Spleen (tissue), 11 donors: ENCODE data around the gene ADAM33. TPM values are rescaled to one million over a fixed set of nuclear protein-coding genes. Genes with fewer than 3 reads are reported as not detected.

Experiments used
- DNase-seq: peaks from one replicate; pipeline ENCODE4 v3.0.0-alpha.2; 2020
- H3K27ac ChIP-seq, 8 donors: fragments of 200-600 bp; sonication (generic) in 7 of 8; 1 replicate in 4 of 8; 2 replicates in 4 of 8; pipeline versions ENCODE4 v1.5.0 to v1.8.0; 2016 to 2021; ENCODE audit warnings: inconsistent platforms in 4 of 8, mild to moderate bottlenecking in 4 of 8, moderate library complexity in 1 of 8
- H3K27me3 ChIP-seq, 7 donors: fragments of 200-600 bp; sonication (generic) in 6 of 7; replicated peaks in 1 of 7; 1 replicate in 4 of 7; 2 replicates in 3 of 7; pipeline versions ENCODE4 v1.5.0 to v1.8.0; 2016 to 2021; ENCODE audit warnings: inconsistent platforms in 3 of 7, mild to moderate bottlenecking in 1 of 7
- H3K36me3 ChIP-seq, 6 donors: fragments of 200-600 bp; sonication (generic) in 5 of 6; 1 replicate in 4 of 6; 2 replicates in 2 of 6; pipeline versions ENCODE4 v1.5.0 to v1.8.0; 2016 to 2021; ENCODE audit warnings: inconsistent platforms in 2 of 6
- H3K4me1 ChIP-seq, 6 donors: fragments of 200-600 bp; sonication (generic) in 5 of 6; 1 replicate in 3 of 6; 2 replicates in 3 of 6; pipeline versions ENCODE4 v1.5.0 to v1.8.0; 2016 to 2021; ENCODE audit warnings: inconsistent platforms in 3 of 6
- H3K4me3 ChIP-seq, 8 donors: fragments of 200-600 bp; sonication (generic) in 7 of 8; 1 replicate in 4 of 8; 2 replicates in 4 of 8; pipeline versions ENCODE4 v1.5.0 to v1.8.0; 2016 to 2021; ENCODE audit warnings: inconsistent platforms in 4 of 8, mild to moderate bottlenecking in 4 of 8, moderate library complexity in 2 of 8
- H3K9me3 ChIP-seq, 8 donors: fragments of 200-600 bp; sonication (generic) in 7 of 8; 1 replicate in 4 of 8; 2 replicates in 4 of 8; pipeline versions ENCODE4 v1.5.0 to v1.8.0; 2016 to 2021; ENCODE audit warnings: inconsistent platforms in 4 of 8
- CTCF ChIP-seq, 11 experiments: fragments of 200-600 bp in 7 of 11; fragments of 450-650 bp in 4 of 11; sonication (generic) in 4 of 11; IDR thresholded peaks in 8 of 11; conservative IDR thresholded peaks in 3 of 11; 1 replicate in 7 of 11; 2 replicates in 4 of 11; pipeline versions ENCODE4 v1.4.0 to v1.8.0; 2016 to 2021; ENCODE audit warnings: antibody characterized with exemption in 11 of 11, inconsistent platforms in 4 of 11, mild to moderate bottlenecking in 1 of 11
- POLR2A ChIP-seq, 3 donors: fragments of 450-650 bp; IDR thresholded peaks; one replicate each; pipeline ENCODE4 v1.5.1; 2017; ENCODE audit warnings: antibody characterized with exemption in 3 of 3, mild to moderate bottlenecking in 1 of 3
- POLR2AphosphoS5 ChIP-seq, 3 donors: sonication (generic); formaldehyde crosslinking; IDR thresholded peaks; one replicate each; pipeline ENCODE4 v1.5.1; 2017; ENCODE audit warnings: antibody characterized with exemption in 3 of 3
- WGBS, 5 donors: extraction: QIAGEN DNeasy Blood & Tissue Kit in 3 of 5; methylation state at CpG; one replicate each; pipeline versions ENCODE4 v1.1.5 to v1.1.7; 2013 to 2018; 5-methylcytosine and 5-hydroxymethylcytosine counted together
- intact Hi-C: fragments of 100-400 bp; cut with DNase I; formaldehyde crosslinking; loops from one replicate; pipeline ENCODE4 v1.15.0; 2023; ENCODE audit warnings: low total_unique reads
- polyA plus RNA-seq, 3 donors: library from polyadenylated mRNA; stranded (reverse); fragments of 200-250 nt; gene quantifications; one replicate each; pipeline ENCODE4 v1.2.1, GENCODE V29; 2013
- total RNA-seq, 7 donors: library from RNA; depleted of rRNA in 3 of 7; stranded (reverse); fragments of >200 nt in 3 of 7; fragmentation: NEBNext Ultra II Directional in 4 of 7; extraction: Animal tissue kit (Norgen Biotek cat#: 25700) in 4 of 7; gene quantifications; one replicate each; pipeline versions ENCODE4 v1.1.0 to v1.2.1, GENCODE V29; 2016 to 2021
- donor health status: healthy with polysubstance abuse.
- donor health status: DM: no; HTN: no; CAD: no; lungs with moderate emphysema.
- donor health status: DM: no; HTN: no; CAD: no.
- donor health status: Bipolar disorder and iron deficiency.
- donor health status: healthy.
- donor health status: DM: no; HTN: no; CAD: no.
- donor health status: DM: yes; HTN: yes; CAD: no.

The ADAM33 gene
- total and polyA plus RNA-seq, 10 donors: 4.0 to 31.6 (median 9.3) TPM

GRCh38 chr20:3660262-3661059 is 21.3 kb downstream of the ADAM33 start:
- intact Hi-C loops: no loop called here
- TF ChIP-seq CTCF (IDR thresholded peaks at IDR 0.05 in 8 of 11, conservative IDR thresholded peaks at IDR 0.05 in 3 of 11) (no peak), POLR2A (IDR thresholded peaks at IDR 0.05) (no peak), POLR2AphosphoS5 (IDR thresholded peaks at IDR 0.05) (no peak)
- peaks cover 0 to 2% (median 0%) of the 10 kb centered on the region in 8 donors for H3K9me3 ChIP-seq
- H3K27me3 ChIP-seq: peaks cover 0 to 74% (median 31%) of the 10 kb centered on the region in 7 donors
- peaks cover 0 to 28% (median 10%) of the 10 kb centered on the region in 6 donors for H3K4me1 ChIP-seq
- H3K27ac ChIP-seq: no peak overlapping the region
- no peaks in the 10 kb centered on the region for H3K36me3 ChIP-seq
- 2 to 6% (median 4%) methylated on average over 10 to 75 of the region's 75 CpGs for WGBS, 5 donors
- DNase-seq: no peak
- peak overlapping the region in 2 of 8 donors; percentile 5 to 46 for H3K4me3 ChIP-seq

GRCh38 chr20:3659492-3660261 is 22.1 kb downstream of the ADAM33 start:
- Histone ChIP-seq H3K4me3 (no peak overlapping the region), H3K4me1 (peaks cover 0 to 28% (median 10%) of the 10 kb centered on the region in 6 donors), H3K27me3 (peaks cover 0 to 70% (median 31%) of the 10 kb centered on the region in 7 donors), H3K36me3 (no peaks in the 10 kb centered on the region), H3K27ac (no peak overlapping the region), H3K9me3 (peaks cover 0 to 8% (median 0%) of the 10 kb centered on the region in 8 donors)
- no peak for DNase-seq
- intact Hi-C loops: no loop called here
- WGBS, 5 donors: 62 to 75% (median 66%) methylated on average over 5 to 12 of the region's 12 CpGs
- TF ChIP-seq CTCF (IDR thresholded peaks at IDR 0.05 in 8 of 11, conservative IDR thresholded peaks at IDR 0.05 in 3 of 11) (no peak), POLR2AphosphoS5 (IDR thresholded peaks at IDR 0.05) (no peak), POLR2A (IDR thresholded peaks at IDR 0.05) (no peak)

- peaks cover 0 to 8% (median 0%) of the 10 kb centered on the region in 8 donors for H3K9me3 ChIP-seq
- WGBS, 5 donors: 48 to 68% (median 53%) methylated on average over 8 of the region's 8 CpGs
- intact Hi-C loops: no loop called here
- H3K27me3 ChIP-seq: peaks cover 0 to 66% (median 31%) of the 10 kb centered on the region in 7 donors
- H3K36me3 ChIP-seq: no peaks in the 10 kb centered on the region
- H3K27ac ChIP-seq: no peak overlapping the region
- no peak overlapping the region for H3K4me3 ChIP-seq
- peaks cover 0 to 28% (median 10%) of the 10 kb centered on the region in 6 donors for H3K4me1 ChIP-seq
- peak; percentile 39 for DNase-seq
- no peak for TF ChIP-seq POLR2A (IDR thresholded peaks at IDR 0.05)
- TF ChIP-seq CTCF (IDR thresholded peaks at IDR 0.05 in 8 of 11, conservative IDR thresholded peaks at IDR 0.05 in 3 of 11): no peak
- no peak for TF ChIP-seq POLR2AphosphoS5 (IDR thresholded peaks at IDR 0.05)
Observed at GRCh38 chr20:3658716-3659491, 22.9 kb downstream of the ADAM33 start.
